OCI-LY1 (cell line): Measurements from ENCODE around the gene MTMR1.

Source experiments
- H2AFZ ChIP-seq: fragments of 200-600 bp; sonication (generic), shearing (Covaris generic); 2 replicates; pipeline ENCODE4 v1.6.0; 2014; ENCODE audit warnings: antibody characterized with exemption, mild to moderate bottlenecking, low read length
- H3F3A ChIP-seq: fragments of 200-600 bp; sonication (generic), shearing (Covaris generic); 2 replicates; pipeline ENCODE4 v1.6.0; 2014; ENCODE audit warnings: mild to moderate bottlenecking, antibody characterized with exemption, low read length, moderate library complexity; ENCODE audit not compliant: insufficient read depth
- H3K27ac ChIP-seq: fragments of 200-600 bp; sonication (generic); 2 replicates; pipeline ENCODE4 v1.5.1; 2014; ENCODE audit warnings: low read length, mixed run types, mild to moderate bottlenecking, low read depth; ENCODE audit not compliant: poor library complexity, severe bottlenecking
- H3K27me3 ChIP-seq: fragments of 200-600 bp; sonication (generic); 2 replicates; pipeline ENCODE4 v1.6.0; 2014; ENCODE audit warnings: antibody characterized with exemption, mild to moderate bottlenecking, low read length, moderate library complexity; ENCODE audit not compliant: insufficient read depth
- H3K36me3 ChIP-seq: fragments of 200-600 bp; sonication (generic); 2 replicates; pipeline ENCODE4 v1.6.1; 2014; ENCODE audit warnings: mild to moderate bottlenecking, antibody characterized with exemption, low read length, moderate library complexity, mixed read lengths; ENCODE audit not compliant: insufficient read depth
- H3K4me1 ChIP-seq: fragments of 200-600 bp; sonication (generic); 2 replicates; pipeline ENCODE4 v1.5.1; 2014; ENCODE audit warnings: mild to moderate bottlenecking, low read length, moderate library complexity; ENCODE audit not compliant: insufficient read depth, severe bottlenecking
- H3K4me2 ChIP-seq: fragments of 200-600 bp; sonication (generic), shearing (Covaris generic); 2 replicates; pipeline ENCODE4 v1.6.1; 2014; ENCODE audit warnings: low read length
- H3K4me3 ChIP-seq: fragments of 200-600 bp; sonication (generic); 2 replicates; pipeline ENCODE4 v1.5.1; 2014; ENCODE audit warnings: low read length, low read depth, mild to moderate bottlenecking, mixed read lengths; ENCODE audit not compliant: poor library complexity, severe bottlenecking
- H3K79me2 ChIP-seq: fragments of 200-600 bp; shearing (Covaris generic); 2 replicates; pipeline ENCODE4 v1.6.1; 2016; ENCODE audit warnings: mixed run types, low read length, mixed read lengths; ENCODE audit not compliant: insufficient read depth
- H3K9ac ChIP-seq: fragments of 200-600 bp; sonication (generic), shearing (Covaris generic); 2 replicates; pipeline ENCODE4 v1.6.1; 2014; ENCODE audit warnings: mild to moderate bottlenecking, low read length, mixed read lengths
- H3K9me2 ChIP-seq: fragments of 200-600 bp; sonication (generic), shearing (Covaris generic); 2 replicates; pipeline ENCODE4 v1.6.1; 2014; ENCODE audit warnings: low read depth, mild to moderate bottlenecking, low read length, mixed read lengths
- H3K9me3 ChIP-seq: fragments of 200-600 bp; shearing (Covaris generic); 2 replicates; pipeline ENCODE4 v1.6.1; 2014; ENCODE audit warnings: low read length, mixed read lengths
- H4K20me1 ChIP-seq: fragments of 200-600 bp; sonication (generic), shearing (Covaris generic); 2 replicates; pipeline ENCODE4 v1.6.0; 2016; ENCODE audit warnings: mild to moderate bottlenecking, low read length; ENCODE audit not compliant: insufficient read depth
- EZH2 ChIP-seq: fragments of 200-600 bp; sonication (generic), shearing (Covaris generic); IDR thresholded peaks from 2 replicates; pipeline ENCODE4 v1.8.0; 2017; ENCODE audit warnings: borderline replicate concordance, mixed run types, mild to moderate bottlenecking, antibody characterized with exemption, low read length, moderate library complexity, mixed read lengths
- TF ChIP-seq, protein P1 (sequence below): fragments of 200-600 bp; sonication (generic), shearing (Covaris generic); IDR thresholded peaks from 2 replicates; pipeline ENCODE4 v1.5.1; 2017; ENCODE audit warnings: mild to moderate bottlenecking, antibody characterized with exemption, low read length, moderate library complexity, mixed read lengths

Gene MTMR1

DNA sequence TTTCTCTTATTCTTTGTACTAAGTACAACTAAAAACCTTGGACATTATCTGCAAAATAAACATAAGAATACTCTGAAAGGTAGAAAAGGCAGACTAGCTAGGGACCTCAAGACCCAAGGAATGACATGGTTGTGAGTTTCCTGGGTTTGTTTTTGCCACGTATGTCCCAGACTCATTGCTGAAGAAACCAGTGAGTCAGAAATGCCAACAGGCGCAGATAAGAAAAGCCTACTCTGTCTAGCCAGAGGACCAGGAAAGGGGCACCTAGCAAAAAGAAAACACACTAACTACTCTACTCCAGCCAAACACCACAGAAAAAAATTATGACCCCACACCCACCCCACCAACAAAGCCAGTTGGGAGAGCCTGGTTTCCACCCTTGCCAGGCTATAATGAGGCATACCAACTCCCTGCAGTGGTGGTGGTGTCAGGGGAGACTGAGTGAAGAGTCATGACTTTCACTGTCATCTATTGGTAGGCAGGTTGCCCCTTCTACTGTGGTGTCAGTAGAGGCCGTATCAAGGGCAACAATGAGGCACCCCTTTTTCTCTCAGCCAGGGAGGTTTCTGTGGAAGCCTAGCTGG, 10.9 kb downstream of the MTMR1 start:
- Histone ChIP-seq H3K9me3 (no peaks in the 10 kb centered on the region), H3K4me1 (peaks cover 15% of the 10 kb centered on the region), H3K27ac (no peak overlapping the region), H3K4me2 (no peak overlapping the region), H3K27me3 (no peaks in the 10 kb centered on the region), H2AFZ (no peak overlapping the region), H3K9me2 (no peaks in the 10 kb centered on the region), H3K79me2 (0 out of 2 replicates have a peak, but pooled peaks cover 7% of the 10 kb centered on the region), H3K9ac (no peak overlapping the region), H3K36me3 (peaks cover 71% of the 10 kb centered on the region), H3K4me3 (no peak overlapping the region), H4K20me1 (no peaks in the 10 kb centered on the region), H3F3A (no peaks in the 10 kb centered on the region)
- TF ChIP-seq, protein P1, sequence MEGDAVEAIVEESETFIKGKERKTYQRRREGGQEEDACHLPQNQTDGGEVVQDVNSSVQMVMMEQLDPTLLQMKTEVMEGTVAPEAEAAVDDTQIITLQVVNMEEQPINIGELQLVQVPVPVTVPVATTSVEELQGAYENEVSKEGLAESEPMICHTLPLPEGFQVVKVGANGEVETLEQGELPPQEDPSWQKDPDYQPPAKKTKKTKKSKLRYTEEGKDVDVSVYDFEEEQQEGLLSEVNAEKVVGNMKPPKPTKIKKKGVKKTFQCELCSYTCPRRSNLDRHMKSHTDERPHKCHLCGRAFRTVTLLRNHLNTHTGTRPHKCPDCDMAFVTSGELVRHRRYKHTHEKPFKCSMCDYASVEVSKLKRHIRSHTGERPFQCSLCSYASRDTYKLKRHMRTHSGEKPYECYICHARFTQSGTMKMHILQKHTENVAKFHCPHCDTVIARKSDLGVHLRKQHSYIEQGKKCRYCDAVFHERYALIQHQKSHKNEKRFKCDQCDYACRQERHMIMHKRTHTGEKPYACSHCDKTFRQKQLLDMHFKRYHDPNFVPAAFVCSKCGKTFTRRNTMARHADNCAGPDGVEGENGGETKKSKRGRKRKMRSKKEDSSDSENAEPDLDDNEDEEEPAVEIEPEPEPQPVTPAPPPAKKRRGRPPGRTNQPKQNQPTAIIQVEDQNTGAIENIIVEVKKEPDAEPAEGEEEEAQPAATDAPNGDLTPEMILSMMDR = no peak
- TF ChIP-seq EZH2 = no peak

DNA sequence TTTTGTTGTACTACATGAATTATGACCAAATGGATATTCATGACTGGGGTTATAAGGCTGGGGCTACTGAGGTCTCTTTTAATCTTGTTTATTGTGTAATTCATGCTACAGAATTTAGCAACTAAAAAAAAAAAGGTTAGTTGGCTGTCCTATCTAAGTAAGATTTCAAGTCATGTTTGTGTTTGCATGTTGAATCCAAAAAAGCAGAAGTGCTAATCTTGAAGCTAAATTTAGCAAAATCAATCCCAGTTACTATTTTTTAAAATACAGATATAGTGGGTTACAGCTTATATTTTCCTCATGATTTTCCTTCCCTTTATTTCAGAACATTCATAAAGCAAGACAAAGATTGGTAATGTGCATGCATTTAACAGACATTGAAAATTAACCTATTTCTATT, 19.4 kb downstream of the MTMR1 start:
- Histone ChIP-seq H3F3A (no peaks in the 10 kb centered on the region), H3K4me1 (peaks cover 14% of the 10 kb centered on the region), H3K27ac (no peak overlapping the region), H4K20me1 (no peaks in the 10 kb centered on the region), H3K9ac (no peak overlapping the region), H3K4me3 (no peak overlapping the region), H3K9me3 (no peaks in the 10 kb centered on the region), H3K79me2 (peaks cover 10% of the 10 kb centered on the region; the same call in 1 of the 2 replicates), H2AFZ (no peak overlapping the region), H3K4me2 (no peak overlapping the region), H3K36me3 (peaks cover 9% of the 10 kb centered on the region; the same call in 1 of the 2 replicates), H3K27me3 (no peaks in the 10 kb centered on the region), H3K9me2 (no peaks in the 10 kb centered on the region)
- TF ChIP-seq EZH2 = no peak
- TF ChIP-seq, protein P1 = no peak

DNA sequence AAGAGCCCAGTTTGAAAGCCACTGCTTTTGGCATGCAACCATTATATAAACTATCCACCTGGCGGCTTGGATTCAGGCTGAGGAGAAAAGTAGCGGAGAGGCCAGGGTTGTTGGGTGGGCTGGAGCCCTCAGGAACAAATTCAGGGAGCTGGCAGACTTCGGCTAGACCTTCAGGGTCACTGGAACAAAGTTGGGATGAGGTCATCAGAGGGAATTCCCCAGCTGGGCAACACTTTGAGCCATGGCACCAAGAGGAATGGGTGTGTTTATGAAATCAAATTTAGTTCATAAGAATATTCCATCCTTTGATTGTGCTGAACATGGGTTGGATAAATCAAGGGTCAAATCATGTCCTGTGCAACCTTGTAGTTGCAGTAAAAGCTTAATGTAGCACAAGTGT, 22.0 kb downstream of the MTMR1 start:
- H3K4me3 ChIP-seq = no peak overlapping the region
- H3K27ac ChIP-seq = no peak overlapping the region
- no peak overlapping the region for H2AFZ ChIP-seq
- H3K36me3 ChIP-seq = peaks cover 5% of the 10 kb centered on the region; the same call in 1 of the 2 replicates
- H3K4me1 ChIP-seq = peaks cover 14% of the 10 kb centered on the region
- TF ChIP-seq, protein P1 = no peak
- TF ChIP-seq EZH2 = no peak
- no peaks in the 10 kb centered on the region for H4K20me1 ChIP-seq
- no peaks in the 10 kb centered on the region for H3K27me3 ChIP-seq
- no peak overlapping the region for H3K9ac ChIP-seq
- no peaks in the 10 kb centered on the region for H3K9me2 ChIP-seq
- H3K4me2 ChIP-seq = no peak overlapping the region
- peaks cover 10% of the 10 kb centered on the region; the same call in 1 of the 2 replicates for H3K79me2 ChIP-seq
- H3K9me3 ChIP-seq = no peaks in the 10 kb centered on the region
- no peaks in the 10 kb centered on the region for H3F3A ChIP-seq
